CD4-positive, CD25-positive, alpha-beta regulatory T cell (primary cell): ENCODE results near the gene CENPP. TPM values are rescaled to one million over a fixed set of nuclear protein-coding genes. Genes with fewer than 3 reads are reported as not detected.

ENCODE experiments used
- ATAC-seq, 2 donors: fragments of 150-1000 bp; cut with Tn5 transposase; one replicate each; pipeline ENCODE4 v1.10.0; 2021; ENCODE audit warnings: low read depth in 2 of 2, moderate number of reproducible peaks in 2 of 2, moderate library complexity in 1 of 2
- DNase-seq, 3 donors: peaks; one replicate each; pipeline versions ENCODE4 v3.0.0 to v3.0.0-alpha.2; 2012 to 2022; ENCODE audit warnings: mixed read lengths in 1 of 3
- H3K27ac ChIP-seq: one replicate; pipeline ENCODE4 v1.7.0; 2013; ENCODE audit warnings: mild to moderate bottlenecking, low read length; ENCODE audit not compliant: insufficient read depth, poor library complexity, severe bottlenecking
- H3K27me3 ChIP-seq: one replicate; pipeline ENCODE4 v1.7.0; 2013; ENCODE audit warnings: low read length; ENCODE audit not compliant: control insufficient read depth, insufficient read depth
- H3K36me3 ChIP-seq: one replicate; pipeline ENCODE4 v1.7.0; 2013; ENCODE audit warnings: mild to moderate bottlenecking, low read length, moderate library complexity; ENCODE audit not compliant: control insufficient read depth, insufficient read depth
- H3K4me1 ChIP-seq: 2 replicates; pipeline ENCODE4 v1.7.0; 2013; ENCODE audit warnings: mild to moderate bottlenecking, low read length; ENCODE audit not compliant: insufficient read depth, control insufficient read depth, poor library complexity, severe bottlenecking
- H3K4me3 ChIP-seq: one replicate; pipeline ENCODE4 v1.7.0; 2013; ENCODE audit warnings: low read depth, mild to moderate bottlenecking, low read length, moderate library complexity
- H3K9me3 ChIP-seq, 2 experiments: 1 replicate in 1 of 2; 2 replicates in 1 of 2; pipeline ENCODE4 v1.7.0; 2013; ENCODE audit warnings: low read length in 2 of 2, mild to moderate bottlenecking in 1 of 2, moderate library complexity in 1 of 2; ENCODE audit not compliant: control insufficient read depth in 2 of 2
- H3K27ac Mint-ChIP-seq, 3 donors: one replicate each; pipeline ENCODE4 v1.8.0; 2020 to 2022; ENCODE audit warnings: mild to moderate bottlenecking in 3 of 3, mixed read lengths in 3 of 3, moderate library complexity in 2 of 3
- H3K27me3 Mint-ChIP-seq: one replicate; pipeline ENCODE4 v1.8.0; 2022; ENCODE audit warnings: mild to moderate bottlenecking, mixed read lengths
- H3K36me3 Mint-ChIP-seq: one replicate; pipeline ENCODE4 v1.8.0; 2020; ENCODE audit warnings: mixed read lengths
- H3K4me1 Mint-ChIP-seq, 4 donors: one replicate each; pipeline ENCODE4 v1.8.0; 2020 to 2022; ENCODE audit warnings: mixed read lengths in 4 of 4, mild to moderate bottlenecking in 1 of 4
- H3K4me3 Mint-ChIP-seq, 4 donors: one replicate each; pipeline ENCODE4 v1.8.0; 2020 to 2022; ENCODE audit warnings: mild to moderate bottlenecking in 4 of 4, mixed read lengths in 4 of 4, moderate library complexity in 3 of 4
- H3K9me3 Mint-ChIP-seq, 7 donors: one replicate each; pipeline ENCODE4 v1.8.0; 2020 to 2022; ENCODE audit warnings: mixed read lengths in 7 of 7, mild to moderate bottlenecking in 3 of 7, moderate library complexity in 2 of 7
- polyA plus RNA-seq, 4 donors: library from polyadenylated mRNA; unstranded; fragments of 300-500 nt; fragmentation: Illumina TruSeq; gene quantifications; one replicate each; pipeline ENCODE4 v1.2.3, GENCODE V29; 2021
- total RNA-seq: library from RNA; stranded (reverse); gene quantifications from one replicate; pipeline ENCODE4 v1.2.3, GENCODE V29; 2022

The CENPP gene
- total and polyA plus RNA-seq, 5 donors from 2014 or later = 2.7 to 6.1 (median 4.4) TPM

GRCh38 chr9:92642041-92642451, 316.3 kb downstream of the CENPP start:
- Mint-ChIP-seq H3K4me1 (peaks cover 0 to 3% (median under 1%) of the 10 kb centered on the region in 4 donors), H3K9me3 (peaks cover 0 to 20% (median 6%) of the 10 kb centered on the region in 7 donors), H3K27me3 (no peaks in the 10 kb centered on the region), H3K36me3 (peaks cover 55% of the 10 kb centered on the region), H3K4me3 (no peak overlapping the region), H3K27ac (peak overlapping the region in 2 of 3 donors; percentile 25 to 62)
- Histone ChIP-seq H3K36me3 (peaks cover 83% of the 10 kb centered on the region), H3K4me1 (no peaks in the 10 kb centered on the region), H3K9me3 (peaks cover 0 to 10% of the 10 kb centered on the region in 2 experiments), H3K27ac (no peak overlapping the region), H3K27me3 (no peaks in the 10 kb centered on the region), H3K4me3 (no peak overlapping the region)
- ATAC-seq = no peak
- DNase-seq = no peak

- no peak overlapping the region for H3K27ac ChIP-seq
- no peaks in the 10 kb centered on the region for H3K27me3 ChIP-seq
- H3K36me3 ChIP-seq = peaks cover 83% of the 10 kb centered on the region
- H3K4me1 Mint-ChIP-seq = peaks cover 0 to 4% (median under 1%) of the 10 kb centered on the region in 4 donors
- H3K9me3 ChIP-seq = peaks cover 0 to 10% of the 10 kb centered on the region in 2 experiments
- ATAC-seq (no peak), DNase-seq (no peak)
- H3K9me3 Mint-ChIP-seq = peaks cover 0 to 20% (median 6%) of the 10 kb centered on the region in 7 donors
- peaks cover 60% of the 10 kb centered on the region for H3K36me3 Mint-ChIP-seq
- no peak overlapping the region for H3K4me3 Mint-ChIP-seq
- no peaks in the 10 kb centered on the region for H3K27me3 Mint-ChIP-seq
- H3K4me1 ChIP-seq = no peaks in the 10 kb centered on the region
- no peak overlapping the region for H3K4me3 ChIP-seq
- peak overlapping the region in 1 of 3 donors; percentile 62 for H3K27ac Mint-ChIP-seq
These were observed 316.8 kb downstream of the CENPP start for GRCh38 chr9:92642564-92642963.

- peaks cover 81% of the 10 kb centered on the region for H3K36me3 ChIP-seq
- H3K27ac Mint-ChIP-seq = no peak overlapping the region
These were observed 318.5 kb downstream of the CENPP start for GRCh38 chr9:92644278-92644677.

DNA sequence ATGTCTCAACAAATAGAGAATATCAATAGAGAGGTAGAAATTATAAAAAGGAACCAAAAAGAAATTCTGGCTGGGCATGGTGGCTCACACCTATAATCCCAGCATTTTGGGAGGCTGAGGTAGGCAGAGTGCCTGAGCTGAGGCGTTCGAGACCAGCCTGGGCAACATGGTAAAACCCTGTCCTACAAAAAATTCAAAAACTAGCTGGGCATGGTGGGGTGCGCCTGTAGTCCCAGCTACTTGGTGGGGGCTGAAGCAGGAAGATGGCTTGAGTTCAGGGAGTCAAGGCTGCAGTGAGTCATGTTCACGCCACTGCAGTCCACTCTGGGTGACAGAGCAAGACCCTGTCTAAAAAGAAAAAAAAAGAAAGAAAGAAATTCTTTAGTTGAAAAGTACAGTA, 319.3 kb downstream of the CENPP start:
- peaks cover 81% of the 10 kb centered on the region for H3K36me3 ChIP-seq
- DNase-seq = no peak

More at GRCh38 chr9:92644278-92644677, 318.5 kb downstream of the CENPP start:
- H3K4me3 ChIP-seq = no peak overlapping the region
- peaks cover 0 to 20% (median 6%) of the 10 kb centered on the region in 7 donors for H3K9me3 Mint-ChIP-seq
- H3K4me3 Mint-ChIP-seq = no peak overlapping the region
- peaks cover 0 to 10% of the 10 kb centered on the region in 2 experiments for H3K9me3 ChIP-seq
- no peaks in the 10 kb centered on the region for H3K27me3 ChIP-seq
- no peaks in the 10 kb centered on the region for H3K27me3 Mint-ChIP-seq
- DNase-seq (no peak), ATAC-seq (no peak)
- no peak overlapping the region for H3K27ac ChIP-seq
- peaks cover 65% of the 10 kb centered on the region for H3K36me3 Mint-ChIP-seq
- H3K4me1 Mint-ChIP-seq = peaks cover 0 to 4% (median under 1%) of the 10 kb centered on the region in 4 donors
- H3K4me1 ChIP-seq = no peaks in the 10 kb centered on the region

GRCh38 chr9:92647671-92648473, 322.1 kb downstream of the CENPP start:
- Mint-ChIP-seq H3K4me3 (no peak overlapping the region), H3K36me3 (peaks cover 55% of the 10 kb centered on the region), H3K9me3 (peaks cover 0 to 20% (median 6%) of the 10 kb centered on the region in 7 donors), H3K27ac (peak overlapping the region in 1 of 3 donors; percentile 56), H3K4me1 (peaks cover 0 to 4% (median under 1%) of the 10 kb centered on the region in 4 donors), H3K27me3 (no peaks in the 10 kb centered on the region)
- no peak for DNase-seq
- no peaks in the 10 kb centered on the region for H3K27me3 ChIP-seq
- peaks cover 70% of the 10 kb centered on the region for H3K36me3 ChIP-seq
- no peaks in the 10 kb centered on the region for H3K4me1 ChIP-seq
- H3K27ac ChIP-seq = no peak overlapping the region
- peaks cover 0 to 10% of the 10 kb centered on the region in 2 experiments for H3K9me3 ChIP-seq
- no peak for ATAC-seq
- H3K4me3 ChIP-seq = no peak overlapping the region

More for the DNA sequence above, 319.3 kb downstream of the CENPP start:
- Mint-ChIP-seq H3K36me3 (peaks cover 67% of the 10 kb centered on the region), H3K9me3 (peaks cover 0 to 20% (median 6%) of the 10 kb centered on the region in 7 donors), H3K4me1 (peaks cover 0 to 4% (median under 1%) of the 10 kb centered on the region in 4 donors), H3K27me3 (no peaks in the 10 kb centered on the region), H3K4me3 (no peak overlapping the region), H3K27ac (peak overlapping the region in 1 of 3 donors; percentile 15)
- Histone ChIP-seq H3K4me1 (no peaks in the 10 kb centered on the region), H3K4me3 (no peak overlapping the region), H3K27ac (no peak overlapping the region), H3K27me3 (no peaks in the 10 kb centered on the region), H3K9me3 (peaks cover 0 to 10% of the 10 kb centered on the region in 2 experiments)
- ATAC-seq = no peak

DNA sequence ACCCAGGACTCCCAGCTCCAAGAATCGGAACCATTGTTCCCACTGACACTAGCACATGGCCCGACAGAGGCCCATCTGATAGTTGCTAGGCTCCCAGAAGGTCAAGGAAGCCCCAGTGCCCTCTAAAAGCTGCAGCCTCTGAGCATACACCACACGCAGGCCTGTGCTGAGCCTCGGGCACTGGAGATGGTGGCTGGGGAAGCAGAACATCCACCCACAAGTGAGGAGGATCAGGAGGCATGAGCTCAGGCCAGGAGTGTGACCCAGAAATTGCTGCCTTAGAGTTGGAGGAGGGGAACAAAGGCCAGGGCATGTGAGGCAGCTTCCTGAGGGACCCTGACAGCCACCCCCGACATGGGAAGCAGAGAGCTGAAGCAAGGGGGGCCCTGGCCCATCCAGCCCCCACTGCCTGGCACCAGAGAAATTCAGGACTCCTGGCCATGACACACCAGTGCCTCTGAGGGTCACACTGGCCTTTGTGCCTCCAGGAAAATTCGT, 322.8 kb downstream of the CENPP start:
- H3K36me3 Mint-ChIP-seq = peaks cover 57% of the 10 kb centered on the region
- H3K4me1 Mint-ChIP-seq = peaks cover 0 to 4% (median under 1%) of the 10 kb centered on the region in 4 donors
- H3K4me3 Mint-ChIP-seq = no peak overlapping the region
- H3K9me3 Mint-ChIP-seq = peaks cover 0 to 20% (median 6%) of the 10 kb centered on the region in 7 donors
- no peaks in the 10 kb centered on the region for H3K27me3 Mint-ChIP-seq
- peak overlapping the region in 2 of 3 donors; percentile 42 to 56 for H3K27ac Mint-ChIP-seq
- ATAC-seq = no peak
- H3K4me1 ChIP-seq = no peaks in the 10 kb centered on the region
- H3K4me3 ChIP-seq = no peak overlapping the region
- H3K27ac ChIP-seq = no peak overlapping the region
- DNase-seq = no peak
- H3K36me3 ChIP-seq = peaks cover 65% of the 10 kb centered on the region
- H3K27me3 ChIP-seq = no peaks in the 10 kb centered on the region
- H3K9me3 ChIP-seq = peaks cover 0 to 10% of the 10 kb centered on the region in 2 experiments

DNA sequence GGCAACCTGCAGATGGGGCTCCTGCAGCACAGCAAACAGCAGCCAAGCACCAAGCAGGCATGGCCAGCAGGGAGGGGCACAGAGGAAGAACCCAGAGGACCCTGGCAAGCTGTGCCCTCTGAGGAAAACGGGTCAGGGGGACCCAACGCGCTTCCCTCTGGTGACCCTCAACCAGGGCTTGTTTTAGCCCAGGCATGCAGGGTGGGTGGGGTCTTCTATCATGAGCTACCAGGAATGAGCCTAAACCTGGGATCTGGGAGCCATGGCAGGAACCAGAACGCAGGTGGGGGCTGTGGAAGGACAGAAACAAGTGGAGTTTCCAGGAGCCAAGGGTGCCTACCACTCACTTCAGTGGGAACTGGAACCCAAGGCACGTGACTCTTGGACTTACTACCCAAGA, 323.3 kb downstream of the CENPP start:
- H3K36me3 ChIP-seq = peaks cover 63% of the 10 kb centered on the region
- no peak overlapping the region for H3K27ac ChIP-seq
- no peak for DNase-seq
- H3K4me1 ChIP-seq = no peaks in the 10 kb centered on the region
- H3K4me3 ChIP-seq = no peak overlapping the region
- H3K36me3 Mint-ChIP-seq = peaks cover 53% of the 10 kb centered on the region
- H3K4me3 Mint-ChIP-seq = no peak overlapping the region
- no peak for ATAC-seq
- no peak overlapping the region for H3K27ac Mint-ChIP-seq
- H3K9me3 Mint-ChIP-seq = peaks cover 0 to 20% (median 6%) of the 10 kb centered on the region in 7 donors
- H3K27me3 Mint-ChIP-seq = no peaks in the 10 kb centered on the region
- H3K4me1 Mint-ChIP-seq = peaks cover 0 to 4% (median under 1%) of the 10 kb centered on the region in 4 donors
- peaks cover 0 to 10% of the 10 kb centered on the region in 2 experiments for H3K9me3 ChIP-seq
- H3K27me3 ChIP-seq = no peaks in the 10 kb centered on the region
